Measurements from ENCODE around the gene ULK2. TPM values are rescaled to one million over a fixed set of nuclear protein-coding genes. Genes with fewer than 3 reads are reported as not detected.

Gene ULK2
- total and polyA plus RNA-seq, 3 donors from 2014 or later = 69.2 to 112 (median 87.2) TPM

DNA sequence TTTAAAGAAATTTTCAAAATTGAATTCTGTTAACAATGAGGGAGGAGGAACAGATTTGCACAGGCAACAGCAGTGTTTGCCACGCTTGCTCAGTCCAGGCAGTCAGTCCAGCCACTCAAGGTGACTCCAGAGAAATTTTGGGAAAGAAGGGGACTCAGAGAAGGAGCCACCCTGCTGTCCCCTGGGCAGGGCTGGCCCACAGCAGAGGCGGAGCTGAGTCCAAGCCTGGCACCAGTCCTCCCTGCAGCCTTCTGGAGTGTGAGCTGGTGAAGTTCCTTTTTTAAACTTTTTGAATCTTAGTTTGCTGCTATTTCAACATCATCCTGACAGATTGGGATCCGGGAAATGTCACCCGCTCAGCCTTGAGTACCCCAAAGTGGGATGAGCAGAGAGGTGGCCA is 136.9 kb downstream of the ULK2 start:
- Histone ChIP-seq H3K36me3 (ENCODE audit: low read depth, missing control alignments) (no peaks in the 10 kb centered on the region), H3K27ac (peak overlapping the region; percentile 40 to 96), H3K4me1 (peaks cover 51% of the 10 kb centered on the region), H3K4me3 (no peak overlapping the region), H3K9me3 (no peaks in the 10 kb centered on the region), H3K27me3 (no peaks in the 10 kb centered on the region)
- intact Hi-C loops (cut with DNase I; ENCODE audit: low total_unique reads) = no loop called here
- TF ChIP-seq CTCF (IDR thresholded peaks at IDR 0.05) = no peak
- no peak for TF ChIP-seq POLR2A (IDR thresholded peaks at IDR 0.05)
- 88% methylated on average over 4 of the region's 4 CpGs for WGBS, 2 donors
- DNase-seq = no peak

DNA sequence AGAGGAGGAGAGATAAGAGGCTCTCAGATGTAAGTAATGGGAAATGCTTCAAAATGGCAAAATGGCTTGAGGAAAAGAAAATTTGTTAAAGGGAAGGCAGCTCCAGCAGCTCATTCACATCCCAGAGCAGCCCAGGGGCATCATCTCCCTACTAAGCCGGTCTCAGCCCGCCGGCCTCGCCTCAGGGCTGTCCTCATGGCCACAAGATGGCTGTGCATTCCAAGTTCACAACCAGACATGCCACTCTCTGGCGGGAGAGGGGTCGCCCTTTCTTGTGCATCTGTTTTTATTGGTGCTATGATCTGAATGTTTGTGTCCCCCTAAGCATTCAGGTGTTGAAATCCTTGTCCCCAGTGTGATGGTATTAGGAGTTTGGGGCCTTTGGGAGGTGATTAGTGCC is 137.8 kb downstream of the ULK2 start:
- DNase-seq = no peak
- intact Hi-C loops (cut with DNase I; ENCODE audit: low total_unique reads) = loop anchor here (5.0 kb wide), 1 partner anchor 83 kb away; the partner anchor contains the start of gene ALDH3A2

DNA sequence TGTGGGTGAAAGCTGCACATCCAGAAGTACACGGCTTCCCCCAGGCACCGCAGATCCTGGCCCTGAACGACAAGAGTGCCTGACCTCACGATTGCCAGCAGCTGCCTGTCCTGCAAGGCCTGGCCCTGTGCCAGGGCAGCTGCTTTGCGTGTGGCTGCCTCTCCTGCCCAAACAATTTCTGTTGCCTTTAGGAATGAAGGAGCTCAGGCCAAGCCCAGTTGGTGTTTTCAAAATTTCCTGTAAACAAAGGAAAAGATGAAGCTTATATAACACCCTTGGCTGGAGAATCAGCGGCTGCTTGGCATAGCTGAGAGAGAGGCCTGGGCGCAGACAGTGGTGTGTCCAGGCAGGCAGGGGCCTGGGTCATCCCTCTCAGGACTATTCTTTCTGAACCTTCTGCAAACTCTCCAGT is 139.6 kb downstream of the ULK2 start:
- Histone ChIP-seq H3K4me3 (no peak overlapping the region), H3K36me3 (ENCODE audit: low read depth, missing control alignments) (no peaks in the 10 kb centered on the region), H3K27me3 (no peaks in the 10 kb centered on the region), H3K27ac (peak overlapping the region; percentile 95 to 96), H3K9me3 (no peaks in the 10 kb centered on the region), H3K4me1 (peaks cover 47% of the 10 kb centered on the region)
- intact Hi-C loops (cut with DNase I; ENCODE audit: low total_unique reads) = loop anchor here (5.0 kb wide), 1 partner anchor 81 kb away; the partner anchor contains the start of gene ALDH3A2
- WGBS, 2 donors = 20 to 38% methylated on average over 6 to 7 of the region's 7 CpGs
- TF ChIP-seq CTCF (IDR thresholded peaks at IDR 0.05) (no peak), POLR2A (IDR thresholded peaks at IDR 0.05) (no peak)
- peak; percentile 89 for DNase-seq

More for the DNA sequence above, 137.8 kb downstream of the ULK2 start:
- 76 to 79% methylated on average over 6 of the region's 6 CpGs for WGBS, 2 donors
- Histone ChIP-seq H3K27ac (peak overlapping the region; percentile 95 to 96), H3K9me3 (no peaks in the 10 kb centered on the region), H3K36me3 (ENCODE audit: low read depth, missing control alignments) (no peaks in the 10 kb centered on the region), H3K27me3 (no peaks in the 10 kb centered on the region), H3K4me1 (peaks cover 47% of the 10 kb centered on the region), H3K4me3 (no peak overlapping the region)
- TF ChIP-seq POLR2A (IDR thresholded peaks at IDR 0.05) (no peak), CTCF (IDR thresholded peaks at IDR 0.05) (no peak)

- Histone ChIP-seq H3K4me3 (no peak overlapping the region), H3K36me3 (ENCODE audit: low read depth, missing control alignments) (no peaks in the 10 kb centered on the region), H3K4me1 (peaks cover 47% of the 10 kb centered on the region), H3K27ac (peak overlapping the region; percentile 95 to 96), H3K27me3 (no peaks in the 10 kb centered on the region), H3K9me3 (no peaks in the 10 kb centered on the region)
- intact Hi-C loops (cut with DNase I; ENCODE audit: low total_unique reads) = loop anchor here (5.0 kb wide), 1 partner anchor 80 kb away; the partner anchor contains the start of gene ALDH3A2
- 41 to 55% methylated on average over 3 to 4 of the region's 4 CpGs for WGBS, 2 donors
- peak; percentile 85 for DNase-seq
- TF ChIP-seq CTCF (IDR thresholded peaks at IDR 0.05) (no peak), POLR2A (IDR thresholded peaks at IDR 0.05) (no peak)
Measured at GRCh38 chr17:19727501-19728078, 140.1 kb downstream of the ULK2 start.

All from testis (tissue), 3 donors.